ENCODE results near the gene USP40.
"Not testable (repeated sequence)": the region's sequence is repeated elsewhere in the genome, so short reads cannot be mapped to it uniquely, and the experiment has no call there.

USP40 gene

DNA sequence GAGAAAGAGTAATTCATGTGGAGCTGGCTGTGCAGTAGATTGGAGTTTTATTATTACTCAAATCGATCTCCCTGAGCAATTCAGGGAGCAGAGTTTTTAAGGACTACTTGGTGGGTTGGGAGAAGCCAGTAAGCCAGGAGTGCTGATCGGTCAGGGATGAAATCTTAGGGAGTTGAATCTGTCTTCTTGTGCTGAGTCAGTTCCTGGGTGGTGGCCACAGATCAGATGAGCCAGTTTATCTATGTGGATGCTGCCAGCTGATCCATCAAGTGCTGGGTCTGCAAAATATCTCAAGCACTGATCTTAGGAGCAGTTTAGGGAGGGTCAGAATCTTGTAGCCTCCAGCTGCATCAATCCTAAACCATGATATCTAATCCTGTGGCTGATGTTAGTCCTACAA is 33.8 kb upstream of the USP40 start:
- TF ChIP-seq CTCF (conservative IDR thresholded peaks at IDR 0.05; ENCODE audit: low read depth, low read length) = no peak
- peak; percentile 5 for DNase-seq (ENCODE audit: low read depth)
- H3K4me3 ChIP-seq (ENCODE audit: low read depth, low read length) = no peak overlapping the region

- no peak overlapping the region for H3K4me3 ChIP-seq (ENCODE audit: low read depth, low read length)
- DNase-seq (ENCODE audit: low read depth) = peak; percentile 43
- no peak for TF ChIP-seq CTCF (conservative IDR thresholded peaks at IDR 0.05; ENCODE audit: low read depth, low read length)
These were observed 32.4 kb upstream of the USP40 start for GRCh38 chr2:233598952-233599351.

DNA sequence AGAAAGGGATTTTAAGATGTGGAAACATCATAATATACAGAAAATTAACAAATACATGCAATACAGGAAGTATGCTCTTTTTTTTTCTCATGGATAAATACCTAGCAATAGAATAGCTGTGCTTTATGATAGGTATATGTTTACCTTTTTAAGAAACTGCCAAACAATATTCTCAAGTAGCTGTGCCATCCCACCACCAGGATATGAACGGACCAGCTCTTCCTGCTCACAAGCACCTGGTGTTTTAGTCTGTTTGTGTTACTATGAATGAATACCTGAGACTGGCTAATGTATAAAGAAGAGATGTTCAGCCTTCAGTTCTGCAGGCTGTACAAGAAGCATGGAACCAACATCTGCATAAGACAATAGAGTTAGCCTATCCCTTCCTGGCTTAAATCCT is 30.9 kb upstream of the USP40 start:
- no peak for TF ChIP-seq CTCF (conservative IDR thresholded peaks at IDR 0.05; ENCODE audit: low read depth, low read length)
- no peak for DNase-seq (ENCODE audit: low read depth)
- no peak overlapping the region for H3K4me3 ChIP-seq (ENCODE audit: low read depth, low read length)

- DNase-seq (ENCODE audit: low read depth) = no peak
- no peak for TF ChIP-seq CTCF (conservative IDR thresholded peaks at IDR 0.05; ENCODE audit: low read depth, low read length)
- no peak overlapping the region for H3K4me3 ChIP-seq (ENCODE audit: low read depth, low read length)
These were observed 26.6 kb upstream of the USP40 start for GRCh38 chr2:233593201-233593600.

DNA sequence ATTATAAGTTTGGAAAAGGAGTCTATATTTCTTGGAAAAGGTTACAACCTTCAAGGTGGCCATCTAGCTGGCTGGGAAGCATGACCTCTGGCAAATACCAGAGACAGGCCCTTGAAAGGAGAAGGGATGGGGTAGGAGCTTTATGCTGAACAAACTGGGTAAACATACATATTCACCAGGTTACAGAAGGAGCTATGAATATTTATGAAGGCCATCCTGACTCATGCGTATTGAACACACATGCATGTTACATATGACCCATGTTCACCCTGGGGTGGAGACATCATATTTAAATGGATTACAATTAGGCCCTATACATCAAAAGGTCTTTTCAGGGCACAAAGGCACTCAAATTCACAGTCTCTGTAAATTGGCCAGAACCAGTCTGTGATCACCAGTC is 26.1 kb upstream of the USP40 start:
- not testable (repeated sequence) for H3K4me3 ChIP-seq (ENCODE audit: low read depth, low read length); DNase-seq (ENCODE audit: low read depth)

DNA sequence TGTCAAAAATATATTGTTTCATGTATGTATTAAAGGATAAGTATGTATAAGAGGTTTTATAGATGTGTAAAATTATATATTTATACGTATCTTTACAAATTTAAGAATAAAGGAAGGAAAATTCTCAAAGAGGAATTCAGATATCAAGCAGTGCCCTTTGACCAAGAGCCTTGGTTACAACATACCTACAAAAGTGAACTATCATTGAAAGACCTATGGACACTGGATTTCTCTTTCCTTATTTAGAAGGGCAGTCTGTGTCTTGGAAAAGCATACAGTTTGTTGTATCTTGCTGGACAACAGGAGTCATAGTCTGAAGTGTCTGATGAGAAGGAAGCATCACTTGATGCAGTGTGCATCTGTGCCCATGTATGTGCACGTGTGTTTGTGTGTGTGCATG is 21.8 kb upstream of the USP40 start:
- H3K4me3 ChIP-seq (ENCODE audit: low read depth, low read length) = no peak overlapping the region
- DNase-seq (ENCODE audit: low read depth) = no peak
- TF ChIP-seq CTCF (conservative IDR thresholded peaks at IDR 0.05; ENCODE audit: low read depth, low read length) = no peak

- DNase-seq (ENCODE audit: low read depth) = no peak
- no peak for TF ChIP-seq CTCF (conservative IDR thresholded peaks at IDR 0.05; ENCODE audit: low read depth, low read length)
- H3K4me3 ChIP-seq (ENCODE audit: low read depth, low read length) = no peak overlapping the region
These were observed 17.6 kb upstream of the USP40 start for GRCh38 chr2:233584210-233584609.

DNA sequence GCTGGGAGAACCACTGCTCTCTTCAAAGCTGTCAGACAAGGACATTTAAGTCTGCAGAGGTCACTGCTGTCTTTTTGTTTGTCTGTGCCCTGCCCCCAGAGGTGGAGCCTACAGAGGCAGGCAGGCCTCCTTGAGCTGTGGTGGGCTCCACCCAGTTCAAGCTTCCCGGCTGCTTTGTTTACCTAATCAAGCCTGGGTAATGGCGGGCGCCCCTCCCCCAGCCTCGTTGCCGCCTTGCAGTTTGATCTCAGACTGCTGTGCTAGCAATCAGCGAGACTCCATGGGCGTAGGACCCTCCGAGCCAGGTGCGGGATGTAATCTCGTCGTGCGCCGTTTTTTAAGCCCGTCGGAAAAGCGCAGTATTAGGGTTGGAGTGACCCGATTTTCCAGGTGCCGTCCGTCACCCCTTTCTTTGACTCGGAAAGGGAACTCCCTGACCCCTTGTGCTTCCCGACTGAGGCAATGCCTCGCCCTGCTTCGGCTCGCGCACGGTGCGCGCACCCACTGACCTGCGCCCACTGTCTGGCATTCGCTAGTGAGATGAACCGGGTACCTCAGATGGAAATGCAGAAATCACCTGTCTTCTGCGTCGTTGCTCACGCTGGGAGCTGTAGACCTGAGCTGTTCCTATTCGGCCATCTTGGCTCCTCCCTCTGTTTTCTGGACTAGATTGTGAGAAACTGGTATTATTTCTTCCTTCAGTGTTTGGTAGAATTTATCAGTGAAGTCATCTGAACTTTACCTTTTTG is 16.8 kb upstream of the USP40 start:
- DNase-seq (ENCODE audit: low read depth); H3K4me3 ChIP-seq (ENCODE audit: low read depth, low read length): not testable (repeated sequence)

GRCh38 chr2:233577341-233577740 is 10.8 kb upstream of the USP40 start:
- H3K4me3 ChIP-seq (ENCODE audit: low read depth, low read length); DNase-seq (ENCODE audit: low read depth): not testable (repeated sequence)
